GM12874 (cell line): Measurements from ENCODE around the gene AQP1.

Source experiments
- CTCF ChIP-seq: IDR thresholded peaks from 2 replicates; pipeline ENCODE4 v1.5.1; 2011; ENCODE audit warnings: low read depth, mild to moderate bottlenecking, control low read depth, low read length, moderate library complexity; ENCODE audit not compliant: insufficient read depth

Gene AQP1

GRCh38 chr7:30877015-30877769, 34.5 kb upstream of the AQP1 start:
- TF ChIP-seq CTCF: no peak

- no peak for TF ChIP-seq CTCF
Observed at GRCh38 chr7:30877993-30878392, 33.7 kb upstream of the AQP1 start.

DNA sequence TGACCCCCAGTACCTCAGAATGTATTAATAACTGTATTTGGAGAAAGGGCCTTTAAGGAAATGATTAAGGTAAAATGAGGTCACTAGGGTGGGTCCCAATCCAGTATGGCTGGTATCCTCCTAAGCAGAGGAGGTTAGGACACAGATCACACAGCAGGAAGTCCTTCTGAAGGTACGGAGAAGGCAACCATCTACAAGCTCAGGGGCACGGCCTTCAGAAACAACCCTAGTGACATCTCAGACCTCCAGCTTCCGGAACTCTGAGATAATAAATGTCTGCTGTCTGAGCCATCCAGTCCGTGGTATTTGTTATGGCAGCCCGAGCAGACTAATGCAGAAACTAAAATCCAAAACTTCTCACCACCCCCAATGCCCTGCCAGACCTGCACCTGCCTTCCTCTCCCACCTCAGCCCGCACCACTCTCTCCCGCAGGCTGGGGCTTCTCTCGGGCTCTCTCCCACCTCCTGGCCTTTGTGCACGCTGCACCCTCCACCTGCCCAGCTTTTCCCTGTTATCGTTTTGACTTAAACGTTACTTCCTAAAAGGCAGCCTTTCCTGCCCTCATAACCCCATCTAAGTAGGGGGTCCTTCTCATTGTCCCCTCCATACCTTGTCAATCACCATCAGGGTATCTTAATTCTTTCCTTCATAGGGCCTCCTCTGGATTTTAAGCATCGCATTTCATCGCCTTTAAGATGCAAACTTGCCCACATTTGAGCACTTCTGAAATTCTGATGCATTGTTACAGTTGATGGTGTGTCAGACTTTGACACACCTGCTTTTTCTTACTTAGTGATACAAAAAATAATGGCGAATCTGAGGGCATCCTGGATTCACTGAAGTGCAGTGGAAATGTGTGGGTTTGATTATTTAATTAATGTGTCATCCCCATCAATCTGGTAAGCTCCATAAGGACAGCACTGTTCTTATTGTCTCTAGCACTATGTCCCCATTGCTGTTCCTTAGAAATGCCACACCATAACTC, 32.2 kb upstream of the AQP1 start:
- no peak for TF ChIP-seq CTCF

- TF ChIP-seq CTCF: no peak
Observed at GRCh38 chr7:30880125-30880720, 31.4 kb upstream of the AQP1 start.

GRCh38 chr7:30880941-30881340, 30.7 kb upstream of the AQP1 start:
- no peak for TF ChIP-seq CTCF

DNA sequence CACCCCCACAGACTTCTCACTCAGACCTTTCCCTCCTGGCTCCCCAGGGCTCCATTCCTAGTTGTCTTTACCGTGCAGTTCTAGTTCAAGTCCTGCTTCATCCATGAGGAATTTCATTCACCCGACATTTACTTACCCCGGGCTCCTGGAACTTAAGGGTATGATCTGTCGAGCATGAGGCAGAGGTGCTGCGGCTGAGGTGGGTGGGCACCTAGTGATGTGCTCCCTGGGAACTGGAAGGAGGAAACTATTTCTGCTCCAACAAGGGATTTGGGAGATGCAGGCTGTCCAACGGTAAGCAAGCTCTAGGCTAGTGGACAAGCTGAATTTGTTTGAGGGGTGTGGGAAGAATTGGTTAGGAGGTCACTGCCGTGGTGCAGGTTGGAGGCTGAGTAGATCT, 30.2 kb upstream of the AQP1 start:
- TF ChIP-seq CTCF: no peak

GRCh38 chr7:30884881-30885280, 26.8 kb upstream of the AQP1 start:
- no peak for TF ChIP-seq CTCF
